AG09309 (cell line): ENCODE data around the gene EMID1.

ENCODE experiments used
- DNase-seq: peaks from one replicate; pipeline ENCODE4 v3.0.0-alpha.2; 2010; ENCODE audit warnings: low read depth
- H3K4me3 ChIP-seq: 2 replicates; pipeline ENCODE4 v1.5.1; 2011; ENCODE audit warnings: mild to moderate bottlenecking, low read depth, low read length, moderate library complexity; ENCODE audit not compliant: control insufficient read depth
- TF ChIP-seq, protein P1 (sequence below): IDR thresholded peaks from 2 replicates; pipeline ENCODE4 v1.5.1; 2011; ENCODE audit warnings: mild to moderate bottlenecking, low read depth, low read length, inconsistent platforms; ENCODE audit not compliant: insufficient read depth, control insufficient read depth; ENCODE audit errors: missing control alignments

Gene EMID1

DNA sequence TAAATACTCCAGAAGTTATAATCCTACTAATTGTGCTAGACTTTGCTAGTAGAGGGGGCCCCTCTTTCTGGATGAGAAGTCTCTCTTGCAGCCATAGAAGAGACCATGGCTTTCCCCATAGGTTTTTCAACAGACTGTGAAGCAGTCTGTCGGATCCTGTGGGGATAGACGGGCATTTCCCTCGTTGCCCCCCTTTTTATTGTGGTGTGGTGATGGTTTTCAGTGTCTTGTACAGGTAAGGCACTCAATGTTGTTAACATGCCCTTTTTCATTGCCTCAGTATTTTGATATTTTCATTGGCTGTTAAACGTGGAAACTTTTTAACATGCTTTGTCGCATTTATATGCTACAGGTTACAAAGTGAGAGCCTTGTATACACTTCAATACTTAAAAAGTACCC lies 84.4 kb downstream of the EMID1 start:
- H3K4me3 ChIP-seq: no peak overlapping the region
- TF ChIP-seq, protein P1, sequence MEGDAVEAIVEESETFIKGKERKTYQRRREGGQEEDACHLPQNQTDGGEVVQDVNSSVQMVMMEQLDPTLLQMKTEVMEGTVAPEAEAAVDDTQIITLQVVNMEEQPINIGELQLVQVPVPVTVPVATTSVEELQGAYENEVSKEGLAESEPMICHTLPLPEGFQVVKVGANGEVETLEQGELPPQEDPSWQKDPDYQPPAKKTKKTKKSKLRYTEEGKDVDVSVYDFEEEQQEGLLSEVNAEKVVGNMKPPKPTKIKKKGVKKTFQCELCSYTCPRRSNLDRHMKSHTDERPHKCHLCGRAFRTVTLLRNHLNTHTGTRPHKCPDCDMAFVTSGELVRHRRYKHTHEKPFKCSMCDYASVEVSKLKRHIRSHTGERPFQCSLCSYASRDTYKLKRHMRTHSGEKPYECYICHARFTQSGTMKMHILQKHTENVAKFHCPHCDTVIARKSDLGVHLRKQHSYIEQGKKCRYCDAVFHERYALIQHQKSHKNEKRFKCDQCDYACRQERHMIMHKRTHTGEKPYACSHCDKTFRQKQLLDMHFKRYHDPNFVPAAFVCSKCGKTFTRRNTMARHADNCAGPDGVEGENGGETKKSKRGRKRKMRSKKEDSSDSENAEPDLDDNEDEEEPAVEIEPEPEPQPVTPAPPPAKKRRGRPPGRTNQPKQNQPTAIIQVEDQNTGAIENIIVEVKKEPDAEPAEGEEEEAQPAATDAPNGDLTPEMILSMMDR: no peak
- DNase-seq: no peak

DNA sequence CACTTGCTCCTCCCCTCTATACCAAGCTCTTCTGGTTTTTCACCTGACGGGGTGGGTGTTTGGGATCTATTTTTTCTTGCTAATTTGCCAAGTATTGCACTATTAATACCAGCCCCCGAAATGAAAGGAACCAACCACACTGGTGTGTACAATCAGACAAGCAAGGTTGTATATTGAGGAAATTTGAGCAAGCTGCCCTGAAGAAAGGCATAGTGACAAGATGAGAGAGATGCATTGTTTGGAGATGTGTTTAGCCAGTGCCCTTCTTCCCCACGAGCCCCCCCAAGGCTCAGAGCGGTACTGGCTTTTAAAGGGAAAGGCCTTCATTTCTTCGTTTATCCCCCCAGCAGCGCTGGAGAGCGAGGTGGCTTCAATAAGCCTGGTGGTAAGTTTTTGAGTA lies 85.5 kb downstream of the EMID1 start:
- TF ChIP-seq, protein P1: no peak
- no peak overlapping the region for H3K4me3 ChIP-seq
- DNase-seq: no peak

DNA sequence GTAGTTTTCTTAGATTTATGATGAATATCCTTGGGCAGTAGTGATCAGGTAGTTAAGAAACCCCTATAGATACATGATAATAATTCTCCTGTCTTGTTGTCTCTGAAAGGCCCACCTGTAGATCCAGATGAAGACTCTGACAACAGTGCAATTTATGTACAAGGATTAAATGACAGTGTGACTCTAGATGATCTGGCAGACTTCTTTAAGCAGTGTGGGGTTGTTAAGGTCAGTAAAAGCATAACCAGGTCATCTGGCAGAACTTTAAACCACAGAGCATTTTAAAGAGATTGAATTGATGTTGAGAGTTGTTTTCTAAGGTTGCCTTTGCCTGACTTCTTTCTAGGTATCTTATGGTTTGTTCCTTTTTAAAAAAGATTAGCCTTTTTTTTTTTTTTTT lies 86.7 kb downstream of the EMID1 start:
- no peak for DNase-seq
- H3K4me3 ChIP-seq: no peak overlapping the region
- TF ChIP-seq, protein P1: no peak

DNA sequence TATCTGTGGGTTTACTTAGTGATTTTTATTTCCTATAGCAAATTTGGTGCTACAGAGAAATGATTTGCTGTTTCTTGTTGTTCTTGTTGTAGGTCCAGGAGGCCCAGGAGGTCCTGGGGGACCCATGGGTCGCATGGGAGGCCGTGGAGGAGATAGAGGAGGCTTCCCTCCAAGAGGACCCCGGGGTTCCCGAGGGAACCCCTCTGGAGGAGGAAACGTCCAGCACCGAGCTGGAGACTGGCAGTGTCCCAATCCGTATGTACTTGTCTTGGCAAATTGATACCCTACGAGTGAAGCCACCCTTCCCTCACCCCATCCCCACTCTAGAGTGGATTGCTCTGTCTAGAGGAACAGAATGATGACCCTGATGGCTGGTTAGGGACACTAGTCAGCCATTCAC lies 92.9 kb downstream of the EMID1 start:
- no peak for DNase-seq
- H3K4me3 ChIP-seq: no peak overlapping the region
- TF ChIP-seq, protein P1: no peak

DNA sequence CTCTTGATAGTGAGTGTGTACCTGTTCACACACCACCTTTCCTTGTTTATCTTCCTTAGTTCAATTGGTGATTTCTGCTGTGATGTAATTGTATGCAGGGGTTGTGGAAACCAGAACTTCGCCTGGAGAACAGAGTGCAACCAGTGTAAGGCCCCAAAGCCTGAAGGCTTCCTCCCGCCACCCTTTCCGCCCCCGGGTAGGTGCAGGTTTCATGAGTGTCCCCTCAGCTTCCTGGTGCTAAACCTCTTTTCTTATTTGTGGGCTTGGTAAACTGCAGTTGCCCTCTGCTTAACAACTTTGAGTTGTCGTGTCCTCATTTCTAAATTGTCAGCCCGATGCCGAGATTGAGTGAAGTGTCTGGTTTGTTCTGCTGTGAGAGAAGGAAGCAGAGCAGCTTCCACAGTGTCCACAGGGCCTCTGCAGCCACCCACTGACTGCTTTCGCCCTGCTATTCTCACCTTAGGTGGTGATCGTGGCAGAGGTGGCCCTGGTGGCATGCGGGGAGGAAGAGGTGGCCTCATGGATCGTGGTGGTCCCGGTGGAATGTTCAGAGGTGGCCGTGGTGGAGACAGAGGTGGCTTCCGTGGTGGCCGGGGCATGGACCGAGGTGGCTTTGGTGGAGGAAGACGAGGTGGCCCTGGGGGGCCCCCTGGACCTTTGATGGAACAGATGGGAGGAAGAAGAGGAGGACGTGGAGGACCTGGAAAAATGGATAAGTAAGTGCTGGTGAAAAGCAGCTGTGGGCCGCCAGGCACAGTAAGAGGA lies 93.6 kb downstream of the EMID1 start:
- no peak for DNase-seq
- TF ChIP-seq, protein P1: no peak
- H3K4me3 ChIP-seq: no peak overlapping the region

DNA sequence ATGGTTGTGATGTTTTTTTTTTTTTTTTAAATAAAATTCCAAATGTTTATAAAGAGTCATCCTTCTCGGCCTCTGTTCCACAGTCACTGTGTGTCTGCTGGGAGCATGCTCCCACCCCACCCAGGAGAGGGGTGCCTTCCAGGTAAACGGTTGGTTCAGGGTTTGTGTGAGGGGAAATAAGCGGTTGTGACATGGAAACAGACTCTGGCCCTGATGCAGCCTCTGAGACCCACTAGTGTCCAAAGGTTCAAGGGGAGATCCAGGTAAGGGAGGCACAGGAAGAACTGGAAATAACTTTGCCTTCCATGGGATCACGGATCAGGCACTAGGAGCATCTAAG lies 94.7 kb downstream of the EMID1 start:
- TF ChIP-seq, protein P1: no peak
- DNase-seq: no peak
- H3K4me3 ChIP-seq: no peak overlapping the region
